ENCODE measurements around the gene BGN.
A peak's percentile ranks its signal among the peaks of the same experiment; 100 is the strongest.

Gene BGN

DNA sequence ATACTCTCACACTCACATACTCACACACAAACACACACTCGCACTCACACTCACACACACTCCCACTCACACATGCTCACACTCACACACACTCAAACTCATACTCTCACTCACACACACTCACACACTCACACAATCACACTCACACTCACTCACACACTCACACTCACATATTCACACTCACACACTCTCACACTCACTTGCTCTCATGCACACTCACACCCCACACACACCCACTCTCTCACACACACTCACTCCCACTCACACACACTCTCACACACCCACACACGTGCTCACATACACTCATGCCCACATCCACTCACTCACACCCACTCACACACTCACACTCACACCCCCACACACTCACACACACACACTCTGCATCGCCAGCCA, 17.7 kb downstream of the BGN start:
- no peaks in the 10 kb centered on the region for H3K36me3 ChIP-seq (ENCODE audit: control insufficient read depth in 2 of 2, insufficient read depth in 1 of 2, low read length in 2 of 2)
- CTCF ChIA-PET, result no interaction called here
- H3K9me3 ChIP-seq (ENCODE audit: control insufficient read depth, insufficient read depth, low read depth, low read length), result no peaks in the 10 kb centered on the region
- H3K27ac ChIP-seq (ENCODE audit: extremely low read depth, low read depth, low read length), result no peak overlapping the region
- H3K4me1 ChIP-seq (ENCODE audit: control insufficient read depth, insufficient read depth, low read length), result no peaks in the 10 kb centered on the region
- POLR2A ChIA-PET, result no interaction called here
- no peak overlapping the region for H3K4me3 ChIP-seq (ENCODE audit: low read depth, low read length)
- TF ChIP-seq ZNF664 (tag by site-specific recombination; IDR thresholded peaks at IDR 0.05) (no peak), ZNF48 (tag by site-specific recombination; IDR thresholded peaks at IDR 0.05) (no peak), BCL11B (tag by site-specific recombination; IDR thresholded peaks at IDR 0.05; ENCODE audit: low read depth) (no peak), SP2 (tag by site-specific recombination; IDR thresholded peaks at IDR 0.05) (no peak), ZNF843 (tag by site-specific recombination; IDR thresholded peaks at IDR 0.05) (no peak), KLF16 (tag by site-specific recombination; IDR thresholded peaks at IDR 0.05) (no peak), ZFP3 (tag by site-specific recombination; IDR thresholded peaks at IDR 0.05; ENCODE audit: low read depth) (0 out of 2 replicates have a peak, but pooled peaks have one; percentile 28), ZNF629 (tag by site-specific recombination; IDR thresholded peaks at IDR 0.05) (no peak), YY1 (tag by site-specific recombination; IDR thresholded peaks at IDR 0.05) (no peak; the same call in 1 of the 2 replicates), BCL11A (tag by site-specific recombination; IDR thresholded peaks at IDR 0.05; ENCODE audit: low read depth) (no peak), ZBTB8A (tag by site-specific recombination; IDR thresholded peaks at IDR 0.05) (no peak), ZNF184 (tag by site-specific recombination; IDR thresholded peaks at IDR 0.05) (no peak), SETDB1 (IDR thresholded peaks at IDR 0.05; ENCODE audit: insufficient read length, low read length) (no peak), ZNF23 (tag by site-specific recombination; IDR thresholded peaks at IDR 0.05; ENCODE audit: borderline replicate concordance) (no peak), ZSCAN30 (tag by site-specific recombination; IDR thresholded peaks at IDR 0.05) (no peak), ZNF311 (tag by site-specific recombination; IDR thresholded peaks at IDR 0.05; ENCODE audit: borderline replicate concordance) (no peak), SCRT2 (tag by site-specific recombination; IDR thresholded peaks at IDR 0.05) (no peak), ZNF354C (tag by site-specific recombination; IDR thresholded peaks at IDR 0.05; ENCODE audit: borderline replicate concordance, low read depth) (no peak), ZNF707 (tag by site-specific recombination; IDR thresholded peaks at IDR 0.05) (0 out of 2 replicates have a peak, but pooled peaks have one; percentile 51), ZNF202 (tag by site-specific recombination; IDR thresholded peaks at IDR 0.05; ENCODE audit: borderline replicate concordance) (no peak), ZSCAN23 (tag by site-specific recombination; IDR thresholded peaks at IDR 0.05) (no peak), ZFP37 (tag by site-specific recombination; IDR thresholded peaks at IDR 0.05) (no peak), ZIC2 (tag by site-specific recombination; IDR thresholded peaks at IDR 0.05) (no peak; the same call in 1 of the 2 replicates)
- TF ChIP-seq, protein P1, sequence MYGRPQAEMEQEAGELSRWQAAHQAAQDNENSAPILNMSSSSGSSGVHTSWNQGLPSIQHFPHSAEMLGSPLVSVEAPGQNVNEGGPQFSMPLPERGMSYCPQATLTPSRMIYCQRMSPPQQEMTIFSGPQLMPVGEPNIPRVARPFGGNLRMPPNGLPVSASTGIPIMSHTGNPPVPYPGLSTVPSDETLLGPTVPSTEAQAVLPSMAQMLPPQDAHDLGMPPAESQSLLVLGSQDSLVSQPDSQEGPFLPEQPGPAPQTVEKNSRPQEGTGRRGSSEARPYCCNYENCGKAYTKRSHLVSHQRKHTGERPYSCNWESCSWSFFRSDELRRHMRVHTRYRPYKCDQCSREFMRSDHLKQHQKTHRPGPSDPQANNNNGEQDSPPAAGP (tag by site-specific recombination; IDR thresholded peaks at IDR 0.05), result no peak
- TF ChIP-seq, protein P2, sequence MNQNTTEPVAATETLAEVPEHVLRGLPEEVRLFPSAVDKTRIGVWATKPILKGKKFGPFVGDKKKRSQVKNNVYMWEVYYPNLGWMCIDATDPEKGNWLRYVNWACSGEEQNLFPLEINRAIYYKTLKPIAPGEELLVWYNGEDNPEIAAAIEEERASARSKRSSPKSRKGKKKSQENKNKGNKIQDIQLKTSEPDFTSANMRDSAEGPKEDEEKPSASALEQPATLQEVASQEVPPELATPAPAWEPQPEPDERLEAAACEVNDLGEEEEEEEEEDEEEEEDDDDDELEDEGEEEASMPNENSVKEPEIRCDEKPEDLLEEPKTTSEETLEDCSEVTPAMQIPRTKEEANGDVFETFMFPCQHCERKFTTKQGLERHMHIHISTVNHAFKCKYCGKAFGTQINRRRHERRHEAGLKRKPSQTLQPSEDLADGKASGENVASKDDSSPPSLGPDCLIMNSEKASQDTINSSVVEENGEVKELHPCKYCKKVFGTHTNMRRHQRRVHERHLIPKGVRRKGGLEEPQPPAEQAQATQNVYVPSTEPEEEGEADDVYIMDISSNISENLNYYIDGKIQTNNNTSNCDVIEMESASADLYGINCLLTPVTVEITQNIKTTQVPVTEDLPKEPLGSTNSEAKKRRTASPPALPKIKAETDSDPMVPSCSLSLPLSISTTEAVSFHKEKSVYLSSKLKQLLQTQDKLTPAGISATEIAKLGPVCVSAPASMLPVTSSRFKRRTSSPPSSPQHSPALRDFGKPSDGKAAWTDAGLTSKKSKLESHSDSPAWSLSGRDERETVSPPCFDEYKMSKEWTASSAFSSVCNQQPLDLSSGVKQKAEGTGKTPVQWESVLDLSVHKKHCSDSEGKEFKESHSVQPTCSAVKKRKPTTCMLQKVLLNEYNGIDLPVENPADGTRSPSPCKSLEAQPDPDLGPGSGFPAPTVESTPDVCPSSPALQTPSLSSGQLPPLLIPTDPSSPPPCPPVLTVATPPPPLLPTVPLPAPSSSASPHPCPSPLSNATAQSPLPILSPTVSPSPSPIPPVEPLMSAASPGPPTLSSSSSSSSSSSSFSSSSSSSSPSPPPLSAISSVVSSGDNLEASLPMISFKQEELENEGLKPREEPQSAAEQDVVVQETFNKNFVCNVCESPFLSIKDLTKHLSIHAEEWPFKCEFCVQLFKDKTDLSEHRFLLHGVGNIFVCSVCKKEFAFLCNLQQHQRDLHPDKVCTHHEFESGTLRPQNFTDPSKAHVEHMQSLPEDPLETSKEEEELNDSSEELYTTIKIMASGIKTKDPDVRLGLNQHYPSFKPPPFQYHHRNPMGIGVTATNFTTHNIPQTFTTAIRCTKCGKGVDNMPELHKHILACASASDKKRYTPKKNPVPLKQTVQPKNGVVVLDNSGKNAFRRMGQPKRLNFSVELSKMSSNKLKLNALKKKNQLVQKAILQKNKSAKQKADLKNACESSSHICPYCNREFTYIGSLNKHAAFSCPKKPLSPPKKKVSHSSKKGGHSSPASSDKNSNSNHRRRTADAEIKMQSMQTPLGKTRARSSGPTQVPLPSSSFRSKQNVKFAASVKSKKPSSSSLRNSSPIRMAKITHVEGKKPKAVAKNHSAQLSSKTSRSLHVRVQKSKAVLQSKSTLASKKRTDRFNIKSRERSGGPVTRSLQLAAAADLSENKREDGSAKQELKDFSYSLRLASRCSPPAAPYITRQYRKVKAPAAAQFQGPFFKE (tag by site-specific recombination; IDR thresholded peaks at IDR 0.05; ENCODE audit: borderline replicate concordance), result no peak
- TF ChIP-seq, protein P3, sequence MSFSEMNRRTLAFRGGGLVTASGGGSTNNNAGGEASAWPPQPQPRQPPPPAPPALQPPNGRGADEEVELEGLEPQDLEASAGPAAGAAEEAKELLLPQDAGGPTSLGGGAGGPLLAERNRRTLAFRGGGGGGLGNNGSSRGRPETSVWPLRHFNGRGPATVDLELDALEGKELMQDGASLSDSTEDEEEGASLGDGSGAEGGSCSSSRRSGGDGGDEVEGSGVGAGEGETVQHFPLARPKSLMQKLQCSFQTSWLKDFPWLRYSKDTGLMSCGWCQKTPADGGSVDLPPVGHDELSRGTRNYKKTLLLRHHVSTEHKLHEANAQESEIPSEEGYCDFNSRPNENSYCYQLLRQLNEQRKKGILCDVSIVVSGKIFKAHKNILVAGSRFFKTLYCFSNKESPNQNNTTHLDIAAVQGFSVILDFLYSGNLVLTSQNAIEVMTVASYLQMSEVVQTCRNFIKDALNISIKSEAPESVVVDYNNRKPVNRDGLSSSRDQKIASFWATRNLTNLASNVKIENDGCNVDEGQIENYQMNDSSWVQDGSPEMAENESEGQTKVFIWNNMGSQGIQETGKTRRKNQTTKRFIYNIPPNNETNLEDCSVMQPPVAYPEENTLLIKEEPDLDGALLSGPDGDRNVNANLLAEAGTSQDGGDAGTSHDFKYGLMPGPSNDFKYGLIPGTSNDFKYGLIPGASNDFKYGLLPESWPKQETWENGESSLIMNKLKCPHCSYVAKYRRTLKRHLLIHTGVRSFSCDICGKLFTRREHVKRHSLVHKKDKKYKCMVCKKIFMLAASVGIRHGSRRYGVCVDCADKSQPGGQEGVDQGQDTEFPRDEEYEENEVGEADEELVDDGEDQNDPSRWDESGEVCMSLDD (tag by site-specific recombination; IDR thresholded peaks at IDR 0.05), result no peak
- TF ChIP-seq, protein P4, sequence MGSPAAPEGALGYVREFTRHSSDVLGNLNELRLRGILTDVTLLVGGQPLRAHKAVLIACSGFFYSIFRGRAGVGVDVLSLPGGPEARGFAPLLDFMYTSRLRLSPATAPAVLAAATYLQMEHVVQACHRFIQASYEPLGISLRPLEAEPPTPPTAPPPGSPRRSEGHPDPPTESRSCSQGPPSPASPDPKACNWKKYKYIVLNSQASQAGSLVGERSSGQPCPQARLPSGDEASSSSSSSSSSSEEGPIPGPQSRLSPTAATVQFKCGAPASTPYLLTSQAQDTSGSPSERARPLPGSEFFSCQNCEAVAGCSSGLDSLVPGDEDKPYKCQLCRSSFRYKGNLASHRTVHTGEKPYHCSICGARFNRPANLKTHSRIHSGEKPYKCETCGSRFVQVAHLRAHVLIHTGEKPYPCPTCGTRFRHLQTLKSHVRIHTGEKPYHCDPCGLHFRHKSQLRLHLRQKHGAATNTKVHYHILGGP (tag by site-specific recombination; IDR thresholded peaks at IDR 0.05), result no peak
- TF ChIP-seq, protein P5, sequence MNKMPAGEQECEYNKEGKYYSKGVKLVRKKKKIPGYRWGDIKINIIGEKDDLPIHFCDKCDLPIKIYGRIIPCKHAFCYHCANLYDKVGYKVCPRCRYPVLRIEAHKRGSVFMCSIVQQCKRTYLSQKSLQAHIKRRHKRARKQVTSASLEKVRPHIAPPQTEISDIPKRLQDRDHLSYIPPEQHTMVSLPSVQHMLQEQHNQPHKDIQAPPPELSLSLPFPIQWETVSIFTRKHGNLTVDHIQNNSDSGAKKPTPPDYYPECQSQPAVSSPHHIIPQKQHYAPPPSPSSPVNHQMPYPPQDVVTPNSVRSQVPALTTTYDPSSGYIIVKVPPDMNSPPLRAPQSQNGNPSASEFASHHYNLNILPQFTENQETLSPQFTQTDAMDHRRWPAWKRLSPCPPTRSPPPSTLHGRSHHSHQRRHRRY (tag by site-specific recombination; IDR thresholded peaks at IDR 0.05), result peak; percentile 92; the same call in 1 of the 2 replicates
